H9 (cell line): ENCODE measurements around the gene HS3ST4. TPM values are rescaled to one million over a fixed set of nuclear protein-coding genes. Genes with fewer than 3 reads are reported as not detected.
A peak's percentile ranks its signal among the peaks of the same experiment; 100 is the strongest.

ENCODE experiments used
- DNase-seq: peaks from one replicate; pipeline ENCODE4 v3.0.0-alpha.2; 2017
- H2AFZ ChIP-seq: one replicate; pipeline ENCODE4 v1.6.1; 2013; ENCODE audit warnings: mild to moderate bottlenecking, low read length, control low read depth, moderate library complexity
- H2AK5ac ChIP-seq: 2 replicates; pipeline ENCODE4 v1.6.1; 2013; ENCODE audit warnings: low read length, control low read depth, mixed read lengths; ENCODE audit not compliant: insufficient read length
- H2BK120ac ChIP-seq: one replicate; pipeline ENCODE4 v1.6.1; 2013; ENCODE audit warnings: low read depth, mild to moderate bottlenecking, low read length, control low read depth, inconsistent platforms; ENCODE audit not compliant: poor library complexity, severe bottlenecking
- H2BK12ac ChIP-seq: 2 replicates; pipeline ENCODE4 v1.6.1; 2013; ENCODE audit warnings: low read length, control low read depth, mixed read lengths, low read depth; ENCODE audit not compliant: insufficient read length
- H2BK15ac ChIP-seq: 2 replicates; pipeline ENCODE4 v1.6.1; 2013; ENCODE audit warnings: low read depth, low read length, control low read depth
- H2BK20ac ChIP-seq: one replicate; pipeline ENCODE4 v1.6.1; 2013; ENCODE audit warnings: low read depth, mild to moderate bottlenecking, low read length, control low read depth, inconsistent platforms; ENCODE audit not compliant: poor library complexity, severe bottlenecking
- H2BK5ac ChIP-seq: 2 replicates; pipeline ENCODE4 v1.6.1; 2013; ENCODE audit warnings: low read length, control low read depth, mixed read lengths; ENCODE audit not compliant: insufficient read length
- H3K14ac ChIP-seq: 2 replicates; pipeline ENCODE4 v1.6.1; 2013; ENCODE audit warnings: low read length, control low read depth; ENCODE audit not compliant: insufficient read depth
- H3K18ac ChIP-seq: 2 replicates; pipeline ENCODE4 v1.6.1; 2013; ENCODE audit warnings: low read depth, mild to moderate bottlenecking, mixed read lengths, low read length, control low read depth; ENCODE audit not compliant: insufficient read length
- H3K23ac ChIP-seq: 2 replicates; pipeline ENCODE4 v1.6.1; 2013; ENCODE audit warnings: low read length, control low read depth, mixed read lengths, low read depth; ENCODE audit not compliant: insufficient read length
- H3K23me2 ChIP-seq: 2 replicates; pipeline ENCODE4 v1.6.1; 2013; ENCODE audit warnings: low read depth, mild to moderate bottlenecking, mixed read lengths, low read length, control low read depth; ENCODE audit not compliant: insufficient read length, poor library complexity, severe bottlenecking
- H3K27ac ChIP-seq: 2 replicates; pipeline ENCODE4 v1.5.1; 2013; ENCODE audit warnings: low read length, control low read depth, mixed read lengths, low read depth; ENCODE audit not compliant: insufficient read length
- H3K27me3 ChIP-seq: 2 replicates; pipeline ENCODE4 v1.6.1; 2013; ENCODE audit warnings: low read length, control low read depth, inconsistent platforms; ENCODE audit not compliant: insufficient read depth
- H3K4ac ChIP-seq: 2 replicates; pipeline ENCODE4 v1.6.1; 2013; ENCODE audit warnings: low read depth, mild to moderate bottlenecking, control low read depth, inconsistent platforms, low read length, moderate library complexity
- H3K4me1 ChIP-seq: 2 replicates; pipeline ENCODE4 v1.6.1; 2013; ENCODE audit warnings: low read length, control low read depth, inconsistent platforms; ENCODE audit not compliant: insufficient read depth
- H3K4me2 ChIP-seq: 2 replicates; pipeline ENCODE4 v1.6.1; 2013; ENCODE audit warnings: low read length, control low read depth, mixed read lengths; ENCODE audit not compliant: insufficient read length, insufficient read depth
- H3K56ac ChIP-seq: 2 replicates; pipeline ENCODE4 v1.6.1; 2013; ENCODE audit warnings: low read depth, mild to moderate bottlenecking, mixed read lengths, low read length, control low read depth; ENCODE audit not compliant: insufficient read length
- H3K79me1 ChIP-seq: 2 replicates; pipeline ENCODE4 v1.6.1; 2013; ENCODE audit warnings: low read depth, mild to moderate bottlenecking, moderate library complexity, low read length, control low read depth, inconsistent platforms; ENCODE audit not compliant: insufficient read depth, poor library complexity, severe bottlenecking
- H3K79me2 ChIP-seq: 2 replicates; pipeline ENCODE4 v1.6.1; 2013; ENCODE audit warnings: low read length, control low read depth, inconsistent platforms; ENCODE audit not compliant: insufficient read depth
- H3K9ac ChIP-seq: 2 replicates; pipeline ENCODE4 v1.6.1; 2013; ENCODE audit warnings: low read length, control low read depth, mixed read lengths; ENCODE audit not compliant: insufficient read length; ENCODE audit errors: extremely low read depth
- H3K9me3 ChIP-seq: one replicate; pipeline ENCODE4 v1.6.1; 2013; ENCODE audit warnings: low read depth, low read length, inconsistent platforms; ENCODE audit not compliant: control insufficient read depth
- H3T11ph ChIP-seq: one replicate; pipeline ENCODE4 v1.6.1; 2013; ENCODE audit warnings: mild to moderate bottlenecking, low read length, control low read depth, inconsistent platforms
- H4K20me1 ChIP-seq: one replicate; pipeline ENCODE4 v1.6.1; 2013; ENCODE audit not compliant: control insufficient read depth, insufficient read length, insufficient read depth
- H4K5ac ChIP-seq: 2 replicates; pipeline ENCODE4 v1.6.1; 2013; ENCODE audit warnings: low read depth, mild to moderate bottlenecking, mixed read lengths, low read length, control low read depth; ENCODE audit not compliant: insufficient read length
- H4K8ac ChIP-seq: replicated peaks from 2 replicates; pipeline ENCODE4 v1.6.1; 2013; ENCODE audit warnings: low read length, control low read depth, mixed read lengths, low read depth; ENCODE audit not compliant: insufficient read length
- H4K91ac ChIP-seq: 2 replicates; pipeline ENCODE4 v1.6.1; 2013; ENCODE audit warnings: low read depth, mild to moderate bottlenecking, moderate library complexity, mixed read lengths, low read length, control low read depth; ENCODE audit not compliant: insufficient read length
- H3K27ac Mint-ChIP-seq, 3 experiments: 2 replicates in 2 of 3; 3 replicates in 1 of 3; pipeline ENCODE4 v1.8.0; 2020 to 2021; ENCODE audit warnings: mixed read lengths in 3 of 3, mild to moderate bottlenecking in 1 of 3, moderate library complexity in 1 of 3
- H3K27me3 Mint-ChIP-seq: 2 replicates; pipeline ENCODE4 v1.8.0; 2021; ENCODE audit warnings: low read depth, mild to moderate bottlenecking, moderate library complexity, mixed read lengths
- H3K36me3 Mint-ChIP-seq, 3 experiments: 2 replicates in 2 of 3; 3 replicates in 1 of 3; pipeline ENCODE4 v1.8.0; 2020 to 2021; ENCODE audit warnings: low read depth in 3 of 3, mixed read lengths in 3 of 3; ENCODE audit not compliant: insufficient read depth in 1 of 3
- H3K4me1 Mint-ChIP-seq, 2 experiments: 2 replicates each; pipeline ENCODE4 v1.8.0; 2020; ENCODE audit warnings: mixed read lengths in 2 of 2
- H3K4me3 Mint-ChIP-seq, 2 experiments: 2 replicates in 1 of 2; 3 replicates in 1 of 2; pipeline ENCODE4 v1.8.0; 2020 to 2021; ENCODE audit warnings: mild to moderate bottlenecking in 2 of 2, mixed read lengths in 2 of 2, moderate library complexity in 1 of 2
- H3K9me3 Mint-ChIP-seq, 2 experiments: 2 replicates in 1 of 2; 3 replicates in 1 of 2; pipeline ENCODE4 v1.8.0; 2020; ENCODE audit warnings: mild to moderate bottlenecking in 2 of 2, mixed read lengths in 2 of 2, moderate library complexity in 1 of 2
- WGBS: extraction: QIAGEN DNeasy Blood & Tissue Kit; methylation state at CpG from one replicate; pipeline ENCODE4 v1.1.7; 2013; ENCODE audit warnings: missing lambda C conversion rate, low lambda C conversion rate, mixed read lengths; ENCODE audit not compliant: insufficient read length; ENCODE audit errors: extremely low coverage; 5-methylcytosine and 5-hydroxymethylcytosine counted together
- total RNA-seq: library from RNA; stranded (reverse); gene quantifications from 2 replicates; pipeline ENCODE4 v1.2.1, GENCODE V29; 2021
- TF ChIP-seq, protein P1 (sequence below): fragments of 200-600 bp; sonication (generic); conservative IDR thresholded peaks from 3 replicates; pipeline ENCODE4 v1.8.0; 2021; ENCODE audit warnings: antibody characterized with exemption, mild to moderate bottlenecking

The HS3ST4 gene
- total RNA-seq, 1 experiment from 2014 or later = 1.7 TPM

DNA sequence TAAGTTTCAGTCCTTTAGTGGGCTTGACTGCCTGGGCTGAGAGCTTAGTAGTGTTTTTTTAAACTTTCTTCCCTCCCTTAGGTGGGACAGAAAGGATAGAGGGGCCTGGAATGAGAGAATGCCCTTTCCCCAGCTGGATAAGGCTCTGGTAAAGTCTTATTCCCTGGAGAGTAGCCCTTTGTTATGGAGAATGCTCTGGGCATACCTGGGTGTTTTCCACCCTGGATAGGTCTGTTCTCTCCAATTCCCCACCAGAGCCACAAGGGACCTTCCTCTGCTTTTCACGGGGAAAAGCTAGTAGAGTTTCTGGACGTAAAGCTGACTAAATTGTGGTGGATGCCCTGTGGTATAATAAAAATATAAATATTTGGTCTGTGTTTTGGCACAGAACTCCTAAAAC, 164.1 kb downstream of the HS3ST4 start:
- H2BK5ac ChIP-seq = no peak overlapping the region
- no peaks in the 10 kb centered on the region for H3K23me2 ChIP-seq
- no peak overlapping the region for H2AK5ac ChIP-seq
- H4K5ac ChIP-seq = no peak overlapping the region
- H3K9me3 ChIP-seq = no peaks in the 10 kb centered on the region
- H3K9ac ChIP-seq = no peak overlapping the region
- Mint-ChIP-seq H3K27me3 (no peaks in the 10 kb centered on the region), H3K4me1 (peaks cover 51 to 56% of the 10 kb centered on the region in 2 experiments), H3K27ac (peak overlapping the region; percentile 20 to 97 (median 96)), H3K4me3 (peak overlapping the region; percentile 31 to 32; a peak in 3 of 5 replicates), H3K9me3 (no peaks in the 10 kb centered on the region; a peak in 1 of 5 replicates), H3K36me3 (peaks cover 0 to 8% (median 0%) of the 10 kb centered on the region in 3 experiments; a peak in 1 of 7 replicates)
- H3K4me2 ChIP-seq = peak overlapping the region; percentile 34
- no peak overlapping the region for H2BK15ac ChIP-seq
- no peaks in the 10 kb centered on the region for H4K20me1 ChIP-seq
- no peaks in the 10 kb centered on the region for H3K27me3 ChIP-seq
- H2AFZ ChIP-seq = no peak overlapping the region
- WGBS = no CpG with 5 or more reads among the region's 2 CpGs
- peak; percentile 73 for DNase-seq
- TF ChIP-seq, protein P1, sequence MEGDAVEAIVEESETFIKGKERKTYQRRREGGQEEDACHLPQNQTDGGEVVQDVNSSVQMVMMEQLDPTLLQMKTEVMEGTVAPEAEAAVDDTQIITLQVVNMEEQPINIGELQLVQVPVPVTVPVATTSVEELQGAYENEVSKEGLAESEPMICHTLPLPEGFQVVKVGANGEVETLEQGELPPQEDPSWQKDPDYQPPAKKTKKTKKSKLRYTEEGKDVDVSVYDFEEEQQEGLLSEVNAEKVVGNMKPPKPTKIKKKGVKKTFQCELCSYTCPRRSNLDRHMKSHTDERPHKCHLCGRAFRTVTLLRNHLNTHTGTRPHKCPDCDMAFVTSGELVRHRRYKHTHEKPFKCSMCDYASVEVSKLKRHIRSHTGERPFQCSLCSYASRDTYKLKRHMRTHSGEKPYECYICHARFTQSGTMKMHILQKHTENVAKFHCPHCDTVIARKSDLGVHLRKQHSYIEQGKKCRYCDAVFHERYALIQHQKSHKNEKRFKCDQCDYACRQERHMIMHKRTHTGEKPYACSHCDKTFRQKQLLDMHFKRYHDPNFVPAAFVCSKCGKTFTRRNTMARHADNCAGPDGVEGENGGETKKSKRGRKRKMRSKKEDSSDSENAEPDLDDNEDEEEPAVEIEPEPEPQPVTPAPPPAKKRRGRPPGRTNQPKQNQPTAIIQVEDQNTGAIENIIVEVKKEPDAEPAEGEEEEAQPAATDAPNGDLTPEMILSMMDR = peak; percentile 25; the same call in 2 of the 3 replicates
- no peak overlapping the region for H3K18ac ChIP-seq
- no peak overlapping the region for H2BK20ac ChIP-seq
- H4K8ac ChIP-seq = no peak overlapping the region
- H3T11ph ChIP-seq = no peak overlapping the region
- H3K56ac ChIP-seq = no peak overlapping the region
- H2BK12ac ChIP-seq = peak overlapping the region; percentile 57
- H3K14ac ChIP-seq = no peak overlapping the region
- H4K91ac ChIP-seq = no peak overlapping the region
- H2BK120ac ChIP-seq = no peak overlapping the region
- no peak overlapping the region for H3K4ac ChIP-seq
- peaks cover 17% of the 10 kb centered on the region for H3K4me1 ChIP-seq
- H3K23ac ChIP-seq = no peak overlapping the region
- H3K79me2 ChIP-seq = no peaks in the 10 kb centered on the region
- H3K79me1 ChIP-seq = no peaks in the 10 kb centered on the region
- peak overlapping the region; percentile 92 for H3K27ac ChIP-seq
